ENCODE results near the gene CLMP. TPM values are rescaled to one million over a fixed set of nuclear protein-coding genes. Genes with fewer than 3 reads are reported as not detected.

CLMP gene
- total and polyA plus RNA-seq, 2 experiments from 2014 or later: 2.1 to 8.4 TPM

GRCh38 chr11:123047947-123048293 is 147.1 kb downstream of the CLMP start:
- no peaks in the 10 kb centered on the region for H3K4me1 ChIP-seq (ENCODE audit: low read depth)
- no peak for TF ChIP-seq CTCF (IDR thresholded peaks at IDR 0.05; ENCODE audit: low read depth, low read length)
- no peaks in the 10 kb centered on the region for H3K27me3 ChIP-seq
- H3K27ac ChIP-seq: no peak overlapping the region
- no peak for DNase-seq (ENCODE audit: low read depth in 1 of 2, low spot score in 1 of 2)
- no peaks in the 10 kb centered on the region for H3K36me3 ChIP-seq
- no peaks in the 10 kb centered on the region for H3K9me3 ChIP-seq (ENCODE audit: low read depth)
- H3K4me3 ChIP-seq: no peak overlapping the region

GRCh38 chr11:123047266-123047946 is 147.6 kb downstream of the CLMP start:
- H3K4me1 ChIP-seq (ENCODE audit: low read depth): no peaks in the 10 kb centered on the region

DNA sequence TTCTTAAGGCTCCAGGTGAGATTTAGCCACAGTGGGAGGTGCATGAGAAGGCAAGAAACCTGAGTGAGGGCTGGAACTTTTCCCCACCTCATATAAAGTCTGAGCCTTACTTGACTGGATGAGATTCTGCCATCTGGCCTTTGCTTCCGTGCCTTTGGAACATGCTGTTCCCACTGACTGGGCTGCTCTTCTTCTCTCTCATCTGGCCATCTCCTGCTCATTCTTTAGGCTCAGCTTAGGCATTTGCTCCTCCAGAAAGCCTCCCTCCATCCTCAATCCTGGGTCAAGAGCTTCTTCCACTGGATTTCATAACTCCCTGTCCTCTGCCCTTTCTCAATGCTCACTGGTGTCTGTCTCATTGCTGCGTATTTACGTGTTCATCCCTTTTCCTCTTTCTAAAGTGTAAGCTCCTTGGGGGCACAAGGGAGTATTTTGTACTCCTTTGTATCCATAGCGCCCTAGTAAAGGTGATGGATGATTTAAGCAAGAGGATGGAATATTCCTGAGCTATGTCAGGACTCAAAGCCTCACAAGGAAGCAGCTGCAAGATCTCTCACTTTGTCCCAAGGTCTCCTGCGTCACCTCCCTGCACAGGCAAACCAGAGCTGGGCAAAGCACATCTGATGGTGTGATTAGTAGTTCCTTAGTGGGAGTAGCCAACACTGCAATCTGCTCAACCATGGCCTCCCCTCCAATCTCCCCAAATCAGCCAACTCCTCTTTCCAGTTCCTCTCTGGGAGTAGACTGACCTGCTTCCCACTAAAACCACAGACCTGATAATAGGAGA is 148.4 kb downstream of the CLMP start:
- no peak overlapping the region for H3K4me3 ChIP-seq
- no peak for DNase-seq (ENCODE audit: low read depth in 1 of 2, low spot score in 1 of 2)
- H3K27me3 ChIP-seq: no peaks in the 10 kb centered on the region
- H3K27ac ChIP-seq: no peak overlapping the region
- TF ChIP-seq CTCF (IDR thresholded peaks at IDR 0.05; ENCODE audit: low read depth, low read length): no peak
- H3K4me1 ChIP-seq (ENCODE audit: low read depth): no peaks in the 10 kb centered on the region
- H3K9me3 ChIP-seq (ENCODE audit: low read depth): no peaks in the 10 kb centered on the region
- H3K36me3 ChIP-seq: no peaks in the 10 kb centered on the region

More at GRCh38 chr11:123047266-123047946, 147.6 kb downstream of the CLMP start:
- no peaks in the 10 kb centered on the region for H3K27me3 ChIP-seq
- no peak overlapping the region for H3K27ac ChIP-seq
- no peaks in the 10 kb centered on the region for H3K9me3 ChIP-seq (ENCODE audit: low read depth)
- peak in 1 of 2 donors; percentile 61 for DNase-seq (ENCODE audit: low read depth in 1 of 2, low spot score in 1 of 2)
- H3K36me3 ChIP-seq: no peaks in the 10 kb centered on the region
- no peak for TF ChIP-seq CTCF (IDR thresholded peaks at IDR 0.05; ENCODE audit: low read depth, low read length)
- H3K4me3 ChIP-seq: no peak overlapping the region

- TF ChIP-seq CTCF (IDR thresholded peaks at IDR 0.05; ENCODE audit: low read depth, low read length): no peak
- H3K27ac ChIP-seq: no peak overlapping the region
- H3K27me3 ChIP-seq: no peaks in the 10 kb centered on the region
- H3K4me3 ChIP-seq: no peak overlapping the region
- DNase-seq (ENCODE audit: low read depth in 1 of 2, low spot score in 1 of 2): no peak
- no peaks in the 10 kb centered on the region for H3K4me1 ChIP-seq (ENCODE audit: low read depth)
- H3K9me3 ChIP-seq (ENCODE audit: low read depth): no peaks in the 10 kb centered on the region
- no peaks in the 10 kb centered on the region for H3K36me3 ChIP-seq
These were observed 149.9 kb downstream of the CLMP start for GRCh38 chr11:123045101-123045500.

DNA sequence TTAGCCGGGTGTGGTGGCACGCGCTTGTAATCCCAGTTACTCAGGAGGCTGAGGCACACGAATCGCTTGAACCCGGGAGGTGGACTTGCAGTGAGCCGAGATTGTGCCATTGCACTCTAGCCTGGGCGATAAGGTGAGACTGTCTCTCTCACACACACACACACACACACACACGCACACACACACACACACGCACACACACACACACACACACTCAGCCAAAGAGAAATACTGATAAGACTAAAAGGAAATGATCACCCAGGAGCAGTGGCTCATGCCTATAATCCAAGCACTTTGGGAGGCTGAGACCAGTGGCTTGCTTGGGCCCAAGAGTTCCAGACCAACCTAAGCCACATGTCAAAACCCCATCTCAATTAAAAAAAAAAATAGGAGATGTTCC is 153.9 kb downstream of the CLMP start:
- Histone ChIP-seq H3K27ac (no peak overlapping the region), H3K4me3 (no peak overlapping the region), H3K9me3 (ENCODE audit: low read depth) (no peaks in the 10 kb centered on the region), H3K27me3 (no peaks in the 10 kb centered on the region), H3K4me1 (ENCODE audit: low read depth) (no peaks in the 10 kb centered on the region), H3K36me3 (no peaks in the 10 kb centered on the region)
- no peak for TF ChIP-seq CTCF (IDR thresholded peaks at IDR 0.05; ENCODE audit: low read depth, low read length)
- DNase-seq (ENCODE audit: low read depth in 1 of 2, low spot score in 1 of 2): no peak

All from cardiac muscle cell (in vitro differentiated cells and primary cell).